ENCODE results near the gene GPATCH11.

DNA sequence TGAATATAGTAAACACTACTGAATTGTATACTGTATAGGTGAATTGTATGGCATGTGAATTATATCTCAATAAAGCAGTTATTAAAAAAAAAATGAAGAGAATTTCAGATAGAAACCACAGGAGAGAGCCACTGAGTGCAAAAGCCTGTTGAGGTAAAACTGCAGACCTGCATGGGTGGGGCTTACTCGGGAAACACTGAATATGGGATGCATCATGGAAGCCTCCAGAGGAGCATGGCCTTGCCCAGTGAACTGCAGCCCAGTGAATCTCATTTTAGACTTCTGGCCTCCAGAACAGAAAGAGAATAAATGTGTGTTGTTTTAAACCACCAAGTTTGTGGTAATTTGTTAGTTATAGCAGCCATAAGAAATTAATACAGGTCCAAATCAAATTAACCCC is 15.7 kb downstream of the GPATCH11 start:
- TF ChIP-seq EZH2 (IDR thresholded peaks at IDR 0.05; ENCODE audit: low read length) = no peak
- TF ChIP-seq CTCF (optimal IDR thresholded peaks at IDR 0.05 in 1 of 3, IDR thresholded peaks at IDR 0.05 in 1 of 3, conservative IDR thresholded peaks at IDR 0.05 in 1 of 3; ENCODE audit: extremely low read depth in 1 of 3, insufficient read depth in 2 of 3, low read length in 3 of 3) = no peak
